ENCODE data around the gene ZFP36L1. TPM values are rescaled to one million over a fixed set of nuclear protein-coding genes. Genes with fewer than 3 reads are reported as not detected.

ZFP36L1 gene
- total RNA-seq, 1 experiment from 2014 or later: 426 TPM

DNA sequence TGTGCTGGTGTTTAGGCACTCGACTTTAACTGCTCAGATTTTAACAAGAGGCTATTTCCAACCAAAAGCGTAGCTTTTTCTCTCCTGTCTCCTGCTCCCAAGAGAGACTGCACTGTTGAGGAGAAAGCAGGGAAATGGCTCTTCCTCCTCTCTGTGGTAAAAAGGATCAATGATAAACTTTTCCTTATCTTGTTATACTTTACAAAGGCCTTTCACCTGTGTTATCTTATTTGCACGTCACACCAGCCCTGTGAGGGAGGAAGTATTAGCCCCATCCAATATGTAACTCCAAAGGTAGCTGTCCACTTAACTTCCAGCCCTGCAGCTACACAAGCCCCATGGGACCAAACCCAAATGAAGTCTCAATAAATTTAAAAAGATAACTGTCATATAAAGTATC, 32.9 kb upstream of the ZFP36L1 start:
- no peaks in the 10 kb centered on the region for H3K27me3 Mint-ChIP-seq (ENCODE audit: insufficient read depth, unreplicated experiment)
- peaks cover 8% of the 10 kb centered on the region for H3K4me1 Mint-ChIP-seq (ENCODE audit: insufficient read depth, unreplicated experiment)
- BruUV-seq (replicated peaks): no TSS peak
- H3K4me3 Mint-ChIP-seq (ENCODE audit: unreplicated experiment): no peak overlapping the region
- DNase-seq (ENCODE audit: unreplicated experiment): no peak
- no peaks in the 10 kb centered on the region for H3K36me3 Mint-ChIP-seq (ENCODE audit: insufficient read depth, unreplicated experiment)
- ChIA-PET CTCF (interaction anchor here (0.6 to 4.2 kb wide), 19 partner anchors 9 to 1399 kb away, joined by 3 to 27 read pairs (median 3); no protein-coding TSS in a partner anchor), POLR2A (interaction anchor here (0.7 to 1.2 kb wide), 3 partner anchors 9 to 577 kb away, joined by 3 to 5 read pairs (median 3); no protein-coding TSS in a partner anchor)
- no peaks in the 10 kb centered on the region for H3K9me3 Mint-ChIP-seq (ENCODE audit: unreplicated experiment)
- intact Hi-C loops (cut with micrococcal nuclease): no loop called here
- no peak overlapping the region for H3K27ac Mint-ChIP-seq (ENCODE audit: low read depth, unreplicated experiment)
- TF ChIP-seq, protein P1, sequence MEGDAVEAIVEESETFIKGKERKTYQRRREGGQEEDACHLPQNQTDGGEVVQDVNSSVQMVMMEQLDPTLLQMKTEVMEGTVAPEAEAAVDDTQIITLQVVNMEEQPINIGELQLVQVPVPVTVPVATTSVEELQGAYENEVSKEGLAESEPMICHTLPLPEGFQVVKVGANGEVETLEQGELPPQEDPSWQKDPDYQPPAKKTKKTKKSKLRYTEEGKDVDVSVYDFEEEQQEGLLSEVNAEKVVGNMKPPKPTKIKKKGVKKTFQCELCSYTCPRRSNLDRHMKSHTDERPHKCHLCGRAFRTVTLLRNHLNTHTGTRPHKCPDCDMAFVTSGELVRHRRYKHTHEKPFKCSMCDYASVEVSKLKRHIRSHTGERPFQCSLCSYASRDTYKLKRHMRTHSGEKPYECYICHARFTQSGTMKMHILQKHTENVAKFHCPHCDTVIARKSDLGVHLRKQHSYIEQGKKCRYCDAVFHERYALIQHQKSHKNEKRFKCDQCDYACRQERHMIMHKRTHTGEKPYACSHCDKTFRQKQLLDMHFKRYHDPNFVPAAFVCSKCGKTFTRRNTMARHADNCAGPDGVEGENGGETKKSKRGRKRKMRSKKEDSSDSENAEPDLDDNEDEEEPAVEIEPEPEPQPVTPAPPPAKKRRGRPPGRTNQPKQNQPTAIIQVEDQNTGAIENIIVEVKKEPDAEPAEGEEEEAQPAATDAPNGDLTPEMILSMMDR (IDR thresholded peaks at IDR 0.05; ENCODE audit: unreplicated experiment): no peak

DNA sequence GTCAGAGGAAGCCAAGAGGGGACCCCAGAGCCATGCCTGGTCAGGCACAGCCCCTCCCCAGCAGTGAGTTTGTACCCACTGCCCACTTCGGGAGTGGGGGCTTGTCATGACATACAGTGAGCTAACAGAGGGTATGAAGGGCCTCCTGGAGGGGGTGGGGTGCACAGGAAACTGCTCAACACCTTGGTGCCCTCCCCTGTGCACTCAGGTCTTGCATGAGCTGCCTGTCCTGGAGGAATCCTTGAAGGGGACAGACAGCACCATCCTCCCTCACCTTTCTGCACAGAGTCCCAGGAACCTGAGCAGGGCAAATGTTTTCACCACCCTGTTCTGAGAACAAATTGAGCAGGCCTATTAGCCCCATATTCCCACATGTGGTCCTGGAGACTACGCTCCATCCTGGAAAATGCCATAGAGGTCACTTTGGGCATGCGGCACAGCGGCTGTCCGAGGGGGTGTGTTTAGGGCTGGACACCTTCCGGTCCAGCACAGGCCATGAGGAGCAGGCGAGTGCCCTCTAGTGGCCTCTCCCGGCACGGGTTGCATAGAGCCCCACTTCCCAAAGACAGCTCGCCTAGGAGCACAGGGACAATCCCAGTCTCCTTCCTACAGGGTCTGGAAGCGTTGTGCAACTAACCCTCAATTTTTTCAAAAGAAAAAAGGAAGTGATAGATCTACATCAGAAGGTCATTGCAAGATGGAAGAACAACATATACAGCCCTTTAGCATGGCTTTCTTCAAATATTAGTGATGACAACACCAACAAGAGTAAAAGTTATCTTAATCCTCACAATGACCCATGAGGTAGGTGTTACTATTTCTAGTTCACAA, 31.9 kb upstream of the ZFP36L1 start:
- TF ChIP-seq, protein P1 (IDR thresholded peaks at IDR 0.05; ENCODE audit: unreplicated experiment): peak; percentile 80
- ChIA-PET POLR2A (interaction anchor here (0.7 to 1.2 kb wide), 3 partner anchors 8 to 576 kb away, joined by 3 to 5 read pairs (median 3); no protein-coding TSS in a partner anchor), CTCF (interaction anchor here (0.6 to 4.2 kb wide), 28 partner anchors 8 to 1398 kb away, joined by 3 to 27 read pairs (median 4); no protein-coding TSS in a partner anchor)
- no peak overlapping the region for H3K27ac Mint-ChIP-seq (ENCODE audit: low read depth, unreplicated experiment)
- H3K4me1 Mint-ChIP-seq (ENCODE audit: insufficient read depth, unreplicated experiment): peaks cover 8% of the 10 kb centered on the region
- no peaks in the 10 kb centered on the region for H3K36me3 Mint-ChIP-seq (ENCODE audit: insufficient read depth, unreplicated experiment)
- H3K9me3 Mint-ChIP-seq (ENCODE audit: unreplicated experiment): no peaks in the 10 kb centered on the region
- no peaks in the 10 kb centered on the region for H3K27me3 Mint-ChIP-seq (ENCODE audit: insufficient read depth, unreplicated experiment)
- BruUV-seq (replicated peaks): no TSS peak
- no peak overlapping the region for H3K4me3 Mint-ChIP-seq (ENCODE audit: unreplicated experiment)
- intact Hi-C loops (cut with micrococcal nuclease): no loop called here
- DNase-seq (ENCODE audit: unreplicated experiment): peak; percentile 86

- H3K4me1 Mint-ChIP-seq (ENCODE audit: insufficient read depth, unreplicated experiment): peaks cover 8% of the 10 kb centered on the region
- TF ChIP-seq, protein P1 (IDR thresholded peaks at IDR 0.05; ENCODE audit: unreplicated experiment): no peak
- no peak for DNase-seq (ENCODE audit: unreplicated experiment)
- H3K9me3 Mint-ChIP-seq (ENCODE audit: unreplicated experiment): no peaks in the 10 kb centered on the region
- H3K4me3 Mint-ChIP-seq (ENCODE audit: unreplicated experiment): no peak overlapping the region
- POLR2A ChIA-PET: no interaction called here
- CTCF ChIA-PET: interaction anchor here (0.6 to 4.2 kb wide), 8 partner anchors 13 to 944 kb away, joined by 3 to 27 read pairs (median 5); no protein-coding TSS in a partner anchor
- no TSS peak for BruUV-seq (replicated peaks)
- no peak overlapping the region for H3K27ac Mint-ChIP-seq (ENCODE audit: low read depth, unreplicated experiment)
- no peaks in the 10 kb centered on the region for H3K27me3 Mint-ChIP-seq (ENCODE audit: insufficient read depth, unreplicated experiment)
- intact Hi-C loops (cut with micrococcal nuclease): no loop called here
- H3K36me3 Mint-ChIP-seq (ENCODE audit: insufficient read depth, unreplicated experiment): no peaks in the 10 kb centered on the region
Observed at GRCh38 chr14:68824207-68824516, 31.3 kb upstream of the ZFP36L1 start.

- Mint-ChIP-seq H3K27ac (ENCODE audit: low read depth, unreplicated experiment) (no peak overlapping the region), H3K4me1 (ENCODE audit: insufficient read depth, unreplicated experiment) (peaks cover 8% of the 10 kb centered on the region), H3K9me3 (ENCODE audit: unreplicated experiment) (no peaks in the 10 kb centered on the region), H3K4me3 (ENCODE audit: unreplicated experiment) (no peak overlapping the region), H3K27me3 (ENCODE audit: insufficient read depth, unreplicated experiment) (no peaks in the 10 kb centered on the region), H3K36me3 (ENCODE audit: insufficient read depth, unreplicated experiment) (no peaks in the 10 kb centered on the region)
- POLR2A ChIA-PET: interaction anchor here (0.6 to 0.7 kb wide), 2 partner anchors 67 to 667 kb away, joined by 3 to 5 read pairs; no protein-coding TSS in a partner anchor
- CTCF ChIA-PET: interaction anchor here (0.6 to 4.2 kb wide), 11 partner anchors 13 to 987 kb away, joined by 3 to 27 read pairs (median 5); no protein-coding TSS in a partner anchor
- TF ChIP-seq, protein P1 (IDR thresholded peaks at IDR 0.05; ENCODE audit: unreplicated experiment): no peak
- no TSS peak for BruUV-seq (replicated peaks)
- intact Hi-C loops (cut with micrococcal nuclease): no loop called here
- DNase-seq (ENCODE audit: unreplicated experiment): no peak
Observed at GRCh38 chr14:68823434-68824206, 30.8 kb upstream of the ZFP36L1 start.

Data from MCF 10A (cell line).